ENCODE results near the gene CTIF. TPM values are rescaled to one million over a fixed set of nuclear protein-coding genes. Genes with fewer than 3 reads are reported as not detected.

CTIF gene
- total RNA-seq, 1 donor from 2014 or later = 14.0 TPM

DNA sequence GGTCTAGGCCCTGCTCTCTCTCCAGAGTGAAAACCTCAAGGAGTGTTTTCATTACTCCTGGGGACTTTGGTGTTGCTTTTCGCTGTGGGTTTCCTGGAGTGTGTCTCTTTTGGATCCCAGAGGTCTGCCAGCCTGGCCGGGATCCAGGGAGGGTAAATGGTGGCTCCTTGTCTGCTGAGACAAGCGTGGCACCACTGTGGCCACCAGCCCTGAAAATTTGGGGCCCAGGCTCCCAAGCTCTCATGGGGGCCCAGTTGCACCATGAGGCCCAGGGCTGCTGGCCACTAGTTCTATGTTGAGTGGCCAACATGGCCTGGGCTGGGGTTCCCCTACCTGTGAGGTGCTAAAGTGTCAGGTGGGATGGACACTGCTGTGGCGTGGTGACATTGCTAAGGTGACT, 144.8 kb downstream of the CTIF start:
- ATAC-seq = no peak

DNA sequence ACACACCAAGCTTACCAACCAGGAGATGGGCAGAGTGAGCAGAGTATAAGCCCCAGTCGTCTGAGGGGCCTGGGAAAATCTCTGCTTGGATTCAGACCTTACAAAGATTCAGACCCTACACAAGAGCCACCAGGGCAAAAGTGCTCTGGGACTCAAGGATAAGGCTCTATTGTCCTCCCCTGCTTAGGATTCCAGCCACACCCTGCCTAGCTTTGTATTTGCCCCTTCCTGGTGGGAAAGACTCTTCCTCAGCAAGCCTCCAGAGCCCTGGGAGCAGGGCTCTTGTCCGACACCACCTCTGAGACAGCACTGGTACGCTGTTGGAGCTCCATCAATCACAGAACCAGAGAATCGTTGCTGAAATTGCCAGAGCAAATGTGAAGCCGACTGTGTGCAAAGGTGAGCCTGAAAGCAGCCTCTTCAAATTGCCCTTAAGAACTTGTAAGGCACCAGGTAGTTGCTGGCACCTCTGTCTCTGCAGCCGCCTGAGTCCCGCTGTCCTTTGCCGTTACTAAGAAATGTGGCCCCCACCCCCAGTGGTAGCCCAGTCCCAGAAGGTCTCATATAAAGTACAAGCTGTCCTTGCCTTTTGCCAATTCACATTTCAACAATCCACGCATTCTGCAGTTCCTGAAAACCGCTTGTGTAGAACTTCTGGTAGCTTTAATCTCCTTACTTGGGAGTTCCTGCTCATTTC, 148.7 kb downstream of the CTIF start:
- no peak for ATAC-seq

DNA sequence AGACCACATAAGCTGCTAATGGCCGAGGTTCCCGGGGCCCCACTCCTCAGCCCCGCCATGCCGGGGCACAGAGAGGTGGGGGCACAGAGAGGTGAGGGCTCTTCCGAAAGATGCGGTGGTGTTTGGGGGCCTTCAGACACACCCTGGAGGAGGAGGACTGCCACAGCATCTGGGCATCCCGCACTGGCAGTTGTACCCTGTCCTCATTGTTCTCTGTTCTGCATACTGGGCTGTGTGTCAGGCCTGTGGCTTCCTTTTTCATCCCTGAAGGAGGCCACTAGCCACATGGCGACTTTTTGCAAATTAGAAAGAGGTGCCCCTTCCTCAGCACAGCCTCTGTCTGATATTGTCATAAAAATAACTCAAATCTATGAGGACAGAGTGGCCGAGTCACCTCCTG, 150.1 kb downstream of the CTIF start:
- ATAC-seq = no peak

DNA sequence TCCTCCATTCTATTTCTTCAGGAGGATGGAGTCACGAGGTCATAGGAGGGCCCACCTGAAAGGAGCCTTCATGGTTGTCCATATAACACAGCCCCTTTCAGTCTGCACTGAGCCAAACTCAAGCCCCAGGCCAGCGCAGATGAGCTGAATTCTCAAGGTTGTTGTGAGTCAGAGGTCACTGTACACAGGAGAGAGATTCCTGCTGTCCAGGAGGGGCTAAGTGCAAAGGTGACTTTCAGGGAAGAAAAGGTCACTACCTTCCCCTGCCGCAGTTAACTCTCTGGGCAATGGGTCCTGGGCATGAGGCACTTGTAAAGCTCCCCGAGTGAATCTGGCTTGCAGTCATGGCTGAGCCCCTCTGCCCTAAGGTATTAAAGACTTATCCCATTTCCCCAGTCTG, 150.7 kb downstream of the CTIF start:
- ATAC-seq = no peak

DNA sequence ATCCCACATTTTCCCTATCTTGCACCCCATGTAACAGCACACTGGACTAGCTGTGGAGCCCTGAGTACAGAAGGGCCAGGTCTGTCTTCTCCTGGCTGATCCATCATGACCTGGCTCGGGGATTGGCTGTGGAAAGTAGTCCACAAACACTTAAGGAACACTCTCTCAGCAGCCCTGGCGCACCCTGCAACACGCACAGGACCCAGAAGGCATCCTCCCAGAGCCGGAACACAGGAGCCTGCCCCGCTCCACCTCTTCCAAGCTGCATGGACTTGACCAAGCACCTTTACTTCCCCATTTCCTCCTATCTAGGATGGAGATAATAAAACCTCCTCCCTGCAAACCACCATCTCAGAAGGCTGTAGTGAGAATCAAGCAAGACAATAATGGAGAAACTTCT, 151.7 kb downstream of the CTIF start:
- ATAC-seq = no peak

DNA sequence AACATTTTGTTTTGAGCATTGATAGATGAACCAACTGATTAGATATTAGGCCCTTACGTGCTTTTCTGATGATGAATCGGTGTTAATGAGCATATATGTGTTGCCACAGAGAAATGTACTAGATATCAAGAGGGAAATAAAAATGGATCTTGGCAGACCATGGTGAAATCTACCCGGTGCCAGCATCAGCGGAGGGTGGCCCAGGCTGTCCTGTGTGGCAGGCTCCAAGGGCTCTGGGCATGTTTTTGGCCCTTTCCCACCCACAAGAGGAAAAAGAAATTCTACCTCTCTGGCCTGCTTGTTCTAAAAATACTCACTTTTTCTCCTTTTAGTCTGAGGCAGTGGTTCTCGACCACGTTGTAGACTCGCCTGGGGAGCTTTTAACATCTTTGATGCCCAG, 154.2 kb downstream of the CTIF start:
- ATAC-seq = no peak

DNA sequence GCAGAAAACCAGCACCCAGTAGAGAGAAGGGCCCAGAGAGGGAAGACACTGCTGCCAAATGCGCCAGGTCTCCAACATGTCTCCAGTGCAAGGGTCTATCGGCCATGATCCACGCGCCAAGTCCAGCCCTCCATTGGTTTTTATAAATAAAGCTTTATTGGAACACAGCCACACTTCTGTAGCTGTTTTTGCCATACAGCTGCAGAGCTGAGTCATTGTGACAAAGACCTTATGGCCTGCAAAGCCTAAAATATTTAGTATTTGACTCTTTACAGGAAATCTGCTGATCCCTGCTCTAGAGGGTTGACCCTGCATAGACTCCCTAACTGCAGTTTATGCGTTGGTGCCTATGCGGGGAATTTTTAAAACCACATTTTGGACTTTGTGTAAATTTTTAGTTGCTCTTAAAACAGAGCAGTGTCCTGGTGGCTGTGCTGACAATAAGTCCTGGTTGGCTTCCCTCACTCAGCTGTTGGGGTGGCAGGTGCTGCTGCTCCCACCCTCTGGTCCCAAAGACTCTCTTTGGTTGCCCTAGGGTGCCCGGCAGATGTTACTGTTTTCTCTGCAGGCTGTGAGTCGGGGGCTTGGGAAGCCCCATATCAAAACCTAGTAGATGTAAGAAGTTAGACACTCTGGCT, 154.9 kb downstream of the CTIF start:
- no peak for ATAC-seq

DNA sequence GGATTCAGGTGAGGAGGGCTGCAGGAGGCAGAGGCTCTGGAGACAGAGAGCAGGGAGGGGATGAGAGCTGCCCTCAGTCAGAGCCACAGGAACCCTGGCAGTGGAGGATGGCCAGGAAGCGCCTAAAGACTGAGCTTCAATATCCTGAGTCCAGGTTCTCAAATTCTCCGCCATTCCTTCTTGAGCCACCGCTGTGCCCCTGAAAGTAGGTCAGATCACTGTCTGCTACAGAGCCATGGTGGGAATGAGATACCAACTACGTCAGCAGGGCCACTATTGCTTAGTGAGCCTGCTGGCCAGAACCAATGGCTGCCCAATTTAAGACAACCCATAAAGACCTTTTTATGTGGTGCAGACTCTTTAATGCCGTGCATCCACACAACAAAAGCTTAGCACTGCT, 155.5 kb downstream of the CTIF start:
- ATAC-seq = no peak

DNA sequence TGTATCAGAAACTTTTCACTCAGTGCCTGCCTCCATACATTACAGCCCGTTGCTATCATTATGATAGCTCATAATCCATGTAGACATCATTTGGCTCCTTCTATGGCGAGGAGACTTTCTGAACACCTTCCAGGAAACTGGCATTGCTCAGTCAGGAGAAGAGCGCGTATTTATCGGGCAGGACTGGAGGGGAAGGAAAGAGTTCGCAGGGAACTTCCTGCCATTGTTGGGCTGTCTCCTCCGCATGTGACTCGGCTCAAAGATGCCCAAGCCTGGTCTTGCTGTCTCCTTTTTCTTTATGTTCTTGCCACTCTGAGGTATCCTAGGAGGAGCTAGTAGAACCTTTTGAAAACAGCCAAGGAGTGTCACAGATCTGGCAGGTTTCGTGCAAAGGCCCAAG, 156.8 kb downstream of the CTIF start:
- no peak for ATAC-seq

DNA sequence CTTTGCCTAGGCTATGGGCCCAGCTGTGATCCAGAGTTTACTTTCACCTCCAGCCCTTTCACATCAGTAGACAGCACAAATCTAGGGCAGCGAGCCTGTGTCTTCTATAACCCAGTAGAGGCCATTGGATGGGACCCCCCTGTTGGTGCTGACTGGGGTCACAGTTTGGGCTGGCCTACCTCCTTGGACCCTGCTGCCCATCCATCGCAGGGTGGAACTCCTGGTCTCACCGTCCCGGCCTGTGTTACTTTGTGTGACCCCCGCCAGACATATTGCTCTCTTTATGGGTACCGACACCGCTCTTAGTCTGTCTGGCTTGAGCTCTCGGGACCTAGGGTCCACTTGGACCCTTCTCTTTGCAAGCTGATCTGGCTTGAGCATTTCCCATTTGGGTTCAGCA, 157.4 kb downstream of the CTIF start:
- ATAC-seq = no peak

DNA sequence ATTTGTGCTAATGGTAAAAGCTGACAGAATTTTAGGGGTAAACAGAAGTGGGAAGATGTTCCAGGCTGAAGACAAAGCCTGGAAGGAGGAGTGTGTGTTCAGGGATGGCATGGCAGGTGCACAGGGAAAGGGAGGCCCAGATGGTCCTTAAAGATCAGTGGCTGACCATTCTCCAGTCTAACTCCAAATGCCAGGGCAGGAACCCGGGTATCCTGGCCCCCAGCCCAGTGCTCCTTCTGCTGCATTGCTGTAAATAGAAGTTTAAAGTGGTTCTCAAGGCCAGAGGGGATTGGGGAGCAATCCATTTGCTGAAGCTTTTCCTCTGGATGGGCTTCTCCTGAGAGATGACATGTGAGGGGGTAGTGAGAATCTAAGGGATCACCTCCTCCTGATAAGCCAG, 158.6 kb downstream of the CTIF start:
- ATAC-seq = no peak

DNA sequence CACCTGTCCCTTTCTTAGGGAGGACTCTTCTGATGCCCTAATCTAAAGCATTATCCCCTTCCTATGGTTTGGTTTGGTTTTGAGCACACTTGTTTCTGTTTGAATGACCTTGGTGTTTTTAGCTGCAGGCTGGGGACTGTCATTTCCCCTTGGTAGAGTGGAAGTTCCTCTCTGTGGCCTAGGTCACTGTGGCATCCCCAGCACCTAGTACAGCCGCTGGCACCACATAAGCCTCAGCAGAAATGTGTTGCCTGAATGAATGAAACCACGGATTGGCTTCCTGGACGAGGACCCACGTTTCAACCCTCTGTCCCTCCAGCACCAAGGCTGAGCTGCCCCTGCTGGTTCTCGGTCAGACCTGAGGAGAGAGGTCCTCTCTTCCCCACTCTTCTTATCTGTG, 159.9 kb downstream of the CTIF start:
- no peak for ATAC-seq

DNA sequence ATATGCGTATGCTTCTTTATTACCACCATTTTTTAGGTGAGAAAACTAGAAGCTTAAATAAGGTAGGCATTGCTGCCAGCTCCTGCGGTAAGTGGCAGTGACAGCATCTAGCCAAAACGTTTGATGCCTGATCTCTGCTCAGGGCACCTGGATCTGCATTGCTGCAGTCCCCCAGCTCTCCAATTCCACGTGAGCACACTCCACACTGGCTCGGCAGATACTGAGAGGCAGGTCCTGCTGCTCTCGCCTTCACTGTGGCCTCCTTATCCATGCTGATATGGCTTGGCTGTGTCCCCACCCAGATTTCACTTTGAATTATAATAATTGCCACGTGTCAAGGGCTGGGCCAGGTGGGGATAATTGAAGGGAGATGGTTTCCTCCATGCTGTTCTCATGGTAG, 160.9 kb downstream of the CTIF start:
- ATAC-seq = no peak

DNA sequence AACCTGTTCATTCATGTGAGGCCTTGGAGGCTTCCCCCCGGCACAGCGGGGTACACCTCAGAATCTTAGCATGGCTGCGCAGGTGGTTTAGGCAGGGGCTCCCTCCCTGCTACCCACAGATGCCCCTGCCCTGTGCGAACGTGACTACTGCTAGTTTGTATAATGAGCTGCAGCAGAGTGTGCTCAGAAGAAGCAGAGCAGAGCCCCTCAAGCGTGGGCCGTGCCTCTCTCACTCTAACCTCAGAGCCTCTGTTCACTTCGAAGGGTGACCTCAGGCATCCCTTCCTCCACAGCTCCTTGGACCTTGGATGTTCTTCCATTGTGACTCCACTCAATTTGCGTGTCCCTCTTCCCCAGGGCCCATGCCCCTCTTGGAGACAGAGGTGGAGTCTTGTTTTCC, 161.6 kb downstream of the CTIF start:
- no peak for ATAC-seq

DNA sequence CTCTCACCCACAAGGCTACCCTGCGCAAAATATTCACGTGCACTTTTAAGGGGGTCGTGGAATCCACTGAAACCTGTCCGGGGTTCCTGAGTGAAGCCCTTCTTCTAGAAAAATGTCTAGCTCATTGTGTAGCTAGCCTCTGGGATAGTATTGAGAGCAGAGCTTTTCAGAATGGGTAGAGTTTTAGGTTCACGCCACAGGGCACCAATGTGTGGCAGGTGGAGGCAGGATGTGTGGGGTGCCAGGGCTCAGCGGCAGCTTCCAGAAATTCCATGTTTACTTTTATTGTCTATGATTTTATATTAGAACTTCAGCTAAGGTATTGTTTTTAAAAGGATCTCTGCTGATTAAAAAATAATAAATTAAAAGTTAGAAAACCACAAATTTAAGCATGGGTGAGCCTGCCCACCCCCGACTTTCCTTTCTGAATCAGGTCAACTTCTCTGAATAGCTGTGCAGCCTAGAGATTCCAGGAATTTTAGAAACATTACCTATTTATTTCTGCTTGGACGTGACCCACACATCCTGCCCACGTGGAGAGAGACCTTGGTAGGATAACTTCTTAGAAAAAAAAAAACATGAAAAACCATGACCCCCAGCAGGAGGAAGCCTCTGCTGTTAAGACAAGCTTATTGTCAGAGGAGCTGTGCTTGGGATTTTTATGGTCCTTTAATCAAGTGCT, 163.7 kb downstream of the CTIF start:
- no peak for ATAC-seq

DNA sequence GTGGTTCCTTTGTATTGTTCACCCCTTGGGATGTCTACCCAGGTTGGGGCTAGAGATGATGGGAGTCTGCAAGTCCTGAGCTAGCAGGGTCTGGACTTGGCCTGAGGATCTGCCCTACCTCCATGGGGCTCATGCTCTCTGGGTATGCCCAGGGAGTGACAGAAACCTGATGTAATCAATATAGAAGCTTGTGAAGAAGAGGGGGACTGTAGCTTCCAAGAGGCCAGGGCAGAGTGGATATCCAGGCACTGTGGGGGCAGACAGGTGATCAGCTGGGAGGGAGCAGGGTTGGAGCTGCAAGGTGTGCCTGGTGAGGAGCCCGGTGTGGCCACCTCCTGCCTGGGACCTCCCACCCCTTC, 164.2 kb downstream of the CTIF start:
- ATAC-seq = no peak

DNA sequence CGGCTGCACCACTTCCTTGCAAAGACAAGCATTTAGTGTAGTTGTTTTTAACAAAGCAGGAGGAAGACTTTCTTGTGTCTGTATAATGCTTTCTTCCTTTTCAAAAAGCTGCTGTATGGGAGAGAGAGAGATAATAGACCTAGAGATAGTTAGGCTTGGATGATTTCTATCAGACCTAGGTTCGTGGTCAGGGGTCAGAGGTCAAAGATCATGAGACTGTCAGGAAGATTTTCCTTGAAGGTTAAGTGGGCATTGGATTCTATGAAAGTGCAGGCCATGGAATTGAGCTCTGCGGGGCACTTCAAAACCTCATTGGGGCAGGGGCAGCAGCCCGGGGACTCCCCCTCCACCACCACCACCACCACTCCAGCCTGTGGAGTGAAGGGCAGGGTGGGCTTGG, 164.6 kb downstream of the CTIF start:
- no peak for ATAC-seq

DNA sequence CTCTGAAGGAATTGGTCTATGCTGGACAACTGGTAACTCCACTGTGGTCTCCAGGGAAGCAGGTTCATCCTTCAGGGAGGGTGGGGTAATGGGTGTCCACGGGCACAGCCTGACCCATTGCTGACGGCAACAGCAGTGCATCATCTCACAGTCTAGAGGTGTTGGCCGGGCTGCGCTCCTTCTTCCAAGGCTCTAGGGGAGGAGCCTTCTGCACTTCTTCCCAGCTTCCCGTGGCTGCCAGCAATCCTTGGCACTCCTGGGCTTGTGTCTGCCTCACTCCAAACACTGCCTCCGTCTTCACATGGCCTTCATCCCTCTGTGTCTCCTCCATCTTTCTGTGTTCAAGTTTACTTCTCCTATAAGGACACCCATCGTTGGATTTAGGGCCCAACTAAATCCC, 166.2 kb downstream of the CTIF start:
- no peak for ATAC-seq

DNA sequence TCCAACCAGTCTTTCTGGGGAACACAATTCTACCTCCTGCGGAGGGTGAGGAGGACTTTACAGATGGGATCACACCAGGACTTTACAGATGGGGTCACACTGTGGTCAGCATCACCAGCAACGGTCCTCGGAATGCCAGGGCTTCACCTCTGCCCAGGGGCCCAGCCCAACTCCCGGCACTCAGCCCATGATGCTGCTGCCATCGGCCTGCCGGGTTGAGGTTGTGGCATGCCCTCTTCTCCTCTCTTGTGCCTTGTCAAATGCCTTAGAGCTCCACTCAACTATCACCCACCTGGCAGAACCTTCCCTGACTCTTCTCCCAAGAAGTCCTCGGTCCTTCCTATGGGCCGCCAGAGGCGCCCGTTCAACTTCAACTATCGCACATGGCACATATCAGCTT, 166.7 kb downstream of the CTIF start:
- ATAC-seq = no peak

DNA sequence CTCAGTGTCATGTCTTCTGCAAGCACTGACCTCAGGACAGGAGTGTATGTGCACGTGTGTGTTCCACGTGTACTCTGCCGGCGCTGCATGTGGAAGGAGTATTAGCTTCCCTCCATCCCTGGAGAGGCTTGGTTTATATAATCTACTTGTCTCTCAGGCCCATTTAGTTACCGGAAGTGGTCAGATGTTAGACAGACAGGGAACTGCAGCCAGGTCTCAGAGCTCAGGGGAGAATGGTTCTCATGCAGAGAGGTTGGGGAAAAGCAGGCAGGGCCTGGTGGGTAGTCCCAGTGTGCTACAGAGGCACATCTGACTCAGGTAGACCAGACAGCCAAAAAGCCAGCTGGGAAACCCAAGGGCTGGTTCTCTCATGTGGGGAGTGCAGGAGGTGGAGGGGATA, 167.9 kb downstream of the CTIF start:
- ATAC-seq = no peak

DNA sequence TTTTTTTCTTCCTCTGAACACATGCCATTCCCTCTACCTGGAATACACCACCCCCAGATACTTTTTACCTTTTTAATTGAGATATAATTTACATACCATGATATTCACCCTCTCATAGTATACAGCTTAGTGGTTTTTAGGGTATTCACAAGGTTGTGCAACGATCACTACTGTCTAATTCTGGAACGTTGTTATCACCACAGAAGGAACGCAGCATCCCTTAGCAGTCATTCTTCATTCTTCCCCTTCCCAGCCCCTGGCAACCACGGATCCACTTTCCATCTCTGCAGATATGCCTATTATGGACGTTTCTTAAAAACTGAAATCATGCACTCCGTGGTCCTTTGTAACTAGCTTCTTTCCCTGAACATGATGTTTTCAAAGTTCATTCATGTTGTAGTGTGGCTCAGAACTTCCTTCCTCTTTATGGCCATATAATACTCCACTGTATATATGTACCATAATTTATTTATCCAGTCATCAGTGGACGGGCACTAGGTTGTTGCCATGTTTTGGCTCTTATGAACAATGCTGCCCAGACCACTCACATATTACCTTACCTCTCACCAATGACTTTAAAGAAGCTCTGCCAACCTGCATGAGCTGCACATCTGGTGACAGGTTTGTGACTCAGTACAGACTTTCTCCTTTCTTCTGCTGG, 168.9 kb downstream of the CTIF start:
- ATAC-seq = no peak

DNA sequence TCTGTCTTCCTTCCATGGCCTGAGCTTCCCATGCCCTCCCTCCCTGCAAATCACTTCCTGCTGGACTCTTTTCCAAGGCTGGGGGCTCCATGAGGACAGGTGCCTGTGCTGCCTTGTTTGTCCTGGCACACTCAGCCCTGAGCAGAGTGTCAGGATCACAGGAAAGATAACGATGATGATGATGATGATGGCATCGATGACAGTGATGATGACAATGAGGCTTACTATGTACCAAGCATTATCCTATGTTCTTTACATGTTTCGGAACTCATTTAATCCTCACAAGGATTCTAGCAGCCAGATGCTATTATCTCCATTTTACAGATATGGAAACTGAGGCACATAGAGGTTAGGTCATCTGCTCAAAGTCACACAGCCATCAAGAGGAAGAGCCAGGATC, 170.0 kb downstream of the CTIF start:
- no peak for ATAC-seq

DNA sequence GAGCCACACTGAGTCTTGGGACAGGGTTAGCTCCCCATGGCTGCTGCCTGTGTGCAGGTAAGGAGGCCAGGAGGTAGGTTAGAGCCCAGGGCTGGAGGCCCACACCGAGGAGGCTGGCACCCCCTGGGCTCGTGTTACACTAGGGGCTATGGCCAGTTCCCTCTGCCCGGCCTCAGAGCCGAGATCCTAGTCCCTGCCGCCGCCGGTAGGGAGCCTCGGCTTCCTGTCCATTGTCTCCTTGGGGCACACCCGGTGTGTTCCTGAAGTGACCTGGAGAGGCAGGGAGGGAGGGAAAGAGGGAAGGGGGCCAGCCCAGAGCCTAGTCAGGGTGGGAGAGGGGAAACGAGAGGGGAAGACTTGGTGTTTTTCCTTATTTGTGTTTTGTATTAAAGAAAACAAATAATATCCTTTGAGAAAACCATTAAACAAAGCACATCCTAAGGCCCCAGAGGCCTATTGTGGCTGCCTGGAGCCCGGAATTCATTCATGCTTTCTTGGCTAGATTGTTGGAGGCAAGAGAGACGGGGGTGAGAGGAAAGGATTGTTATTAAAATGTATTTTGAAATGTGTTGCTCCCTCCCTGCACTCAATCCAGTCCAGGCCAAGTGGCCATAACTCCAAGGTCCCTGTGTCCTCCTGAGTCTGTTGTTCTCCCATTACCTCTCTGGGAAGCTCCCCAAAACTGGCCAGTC, 170.7 kb downstream of the CTIF start:
- no peak for ATAC-seq
